Stimulated activated CD8-positive, alpha-beta memory T cell treated with anti-CD3 and anti-CD28 coated beads, Interleukin-15, amount 100 ng/mL, for 48 hours (primary cell): ENCODE results near the gene TCAF2.
A peak's percentile ranks its signal among the peaks of the same experiment; 100 is the strongest.
"Not testable (repeated sequence)": the region's sequence is repeated elsewhere in the genome, so short reads cannot be mapped to it uniquely, and the experiment has no call there.

Source experiments
- DNase-seq, 2 donors: peaks; one replicate each; pipeline ENCODE4 v3.0.0-alpha.2; 2020; ENCODE audit warnings: low read depth in 2 of 2

The TCAF2 gene

DNA sequence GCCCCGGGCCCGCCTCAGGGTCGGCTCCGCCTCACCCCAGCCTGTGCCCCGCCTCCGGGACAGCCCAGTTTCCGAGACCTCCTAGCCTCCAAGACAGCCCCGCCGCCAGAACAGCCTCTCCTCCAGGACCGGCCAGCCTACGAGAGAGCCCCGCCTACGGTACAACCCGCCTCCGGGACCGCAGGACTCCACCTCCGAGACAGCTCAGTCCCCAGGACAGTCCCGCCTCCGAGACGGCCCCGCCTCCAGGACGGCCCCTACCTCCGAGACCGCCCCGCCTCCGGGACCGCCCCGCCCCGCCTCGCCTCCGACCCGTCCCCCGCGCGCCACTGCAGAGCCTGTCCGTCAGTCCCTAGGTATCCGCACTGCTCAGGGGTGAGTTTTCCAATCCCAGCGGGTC, at the start of gene TCAF2:
Gene TCAF2 (plus strand): TSS at position 329 of the 400 bp plus-strand sequence.
- DNase-seq: peak in 1 of 2 donors; percentile 53

DNA sequence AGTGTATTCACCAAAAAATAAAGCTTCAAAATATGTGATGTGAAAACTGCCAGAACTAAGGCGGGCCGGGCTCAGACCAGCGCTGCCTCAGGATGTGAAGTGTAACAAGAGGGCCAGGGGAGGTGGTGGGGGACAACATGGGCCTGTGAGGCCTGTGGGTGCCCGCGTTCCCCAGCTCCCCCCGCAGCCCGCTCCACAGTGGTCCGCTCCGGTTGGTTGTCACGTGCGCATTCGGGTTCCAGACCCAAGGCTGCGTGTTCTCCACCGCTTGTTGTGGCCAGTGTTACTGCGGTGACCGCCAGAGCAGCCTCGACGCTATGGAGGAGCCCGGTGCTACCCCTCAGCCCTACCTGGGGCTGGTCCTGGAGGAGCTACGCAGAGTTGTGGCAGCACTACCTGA, 49.3 kb upstream of the TCAF2 start, which contains the start of gene CTAGE15:
Gene CTAGE15 (plus strand): TSS at position 301 of the 400 bp plus-strand sequence. CDS start 17 bp downstream, at position 318.
- DNase-seq: not testable (repeated sequence)

DNA sequence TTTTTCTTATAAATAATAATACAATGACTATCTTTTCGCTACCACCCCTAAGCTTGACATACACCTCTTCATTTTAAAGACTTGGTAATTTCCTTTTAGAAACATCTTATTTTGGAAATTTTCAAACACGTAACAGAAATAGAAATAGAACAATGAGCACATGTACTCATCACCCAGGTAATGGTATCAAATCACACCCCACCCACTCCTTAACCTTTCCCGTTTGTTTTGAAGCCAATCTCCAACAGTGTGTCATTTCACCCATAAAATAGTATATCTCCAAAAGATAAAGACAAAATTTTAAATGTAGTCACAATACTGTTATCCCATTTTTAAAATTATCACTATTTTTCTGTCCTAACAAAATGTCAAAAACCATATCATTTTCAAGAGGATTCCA, 32.6 kb upstream of the TCAF2 start:
- DNase-seq: not testable (repeated sequence)

DNA sequence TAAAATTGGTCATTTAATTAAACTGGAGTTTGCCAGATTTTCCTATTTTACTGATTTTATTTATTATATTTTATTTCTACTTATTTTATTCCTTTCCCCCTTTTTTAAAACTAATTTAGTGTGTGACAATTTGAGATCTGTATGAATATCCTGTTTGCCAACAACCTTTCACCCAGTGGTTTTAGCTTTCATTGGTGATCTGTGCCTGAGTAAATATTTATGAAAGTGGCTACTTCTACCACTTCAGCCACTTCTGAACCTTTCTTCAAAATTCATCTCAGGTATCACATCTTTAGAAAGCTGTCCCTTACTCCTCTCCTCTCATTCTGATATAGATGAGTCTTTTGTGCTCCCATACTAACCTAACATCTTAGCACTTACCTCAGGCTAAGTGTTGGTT, 30.9 kb upstream of the TCAF2 start:
- not testable (repeated sequence) for DNase-seq

DNA sequence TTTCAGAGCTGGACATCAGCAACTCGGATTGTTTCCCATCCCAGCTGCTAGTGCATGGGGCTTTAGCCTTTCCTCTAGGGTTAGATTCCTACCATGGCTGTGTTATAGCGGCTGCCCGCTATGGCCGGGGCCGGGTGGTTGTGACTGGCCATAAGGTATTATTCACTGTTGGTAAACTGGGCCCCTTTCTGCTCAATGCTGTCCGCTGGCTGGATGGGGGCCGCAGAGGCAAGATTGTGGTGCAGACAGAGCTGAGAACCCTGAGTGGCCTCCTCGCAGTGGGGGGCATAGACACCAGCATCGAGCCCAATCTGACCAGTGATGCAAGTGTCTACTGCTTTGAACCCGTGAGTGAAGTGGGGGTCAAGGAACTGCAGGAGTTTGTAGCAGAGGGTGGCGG, 22.7 kb upstream of the TCAF2 start:
- DNase-seq: not testable (repeated sequence)

DNA sequence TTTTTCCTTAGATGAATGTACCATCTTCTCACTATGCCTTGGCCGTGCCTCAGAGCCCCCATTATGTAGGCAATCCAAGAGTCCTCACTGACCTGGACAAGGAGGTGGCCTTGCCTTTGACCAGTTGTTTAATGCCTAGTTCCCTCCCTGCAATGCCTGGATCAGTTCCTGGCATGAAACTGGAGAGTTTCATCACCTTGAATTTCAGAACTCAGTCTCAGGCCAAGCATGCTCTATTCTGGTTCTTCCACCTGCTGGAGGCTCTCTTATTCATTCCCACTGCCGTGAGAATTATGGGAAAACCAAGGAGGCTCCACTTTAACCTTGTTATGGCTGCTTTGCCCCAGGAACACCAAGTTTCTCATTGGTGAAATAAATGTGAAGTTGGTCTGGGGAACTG, 17.2 kb upstream of the TCAF2 start:
- not testable (repeated sequence) for DNase-seq

DNA sequence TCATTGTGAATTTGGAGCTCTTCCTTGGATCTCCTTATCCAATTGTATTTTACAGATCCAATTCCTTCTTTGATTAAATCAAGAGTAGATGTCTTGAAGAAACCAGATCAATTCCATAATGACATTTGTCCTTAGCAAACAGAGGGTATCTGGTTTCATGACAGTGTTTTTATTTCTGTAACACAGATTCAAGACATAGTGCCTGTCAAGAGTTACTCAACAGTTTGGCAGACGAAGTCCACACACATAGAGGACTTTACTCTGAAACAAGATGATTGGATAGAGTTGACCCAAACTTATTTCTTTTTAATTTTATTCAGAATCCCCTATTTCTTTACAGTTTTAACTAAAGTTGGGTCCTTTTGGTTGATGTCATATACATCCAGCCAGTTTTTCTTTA, 14.7 kb upstream of the TCAF2 start:
- DNase-seq: not testable (repeated sequence)

DNA sequence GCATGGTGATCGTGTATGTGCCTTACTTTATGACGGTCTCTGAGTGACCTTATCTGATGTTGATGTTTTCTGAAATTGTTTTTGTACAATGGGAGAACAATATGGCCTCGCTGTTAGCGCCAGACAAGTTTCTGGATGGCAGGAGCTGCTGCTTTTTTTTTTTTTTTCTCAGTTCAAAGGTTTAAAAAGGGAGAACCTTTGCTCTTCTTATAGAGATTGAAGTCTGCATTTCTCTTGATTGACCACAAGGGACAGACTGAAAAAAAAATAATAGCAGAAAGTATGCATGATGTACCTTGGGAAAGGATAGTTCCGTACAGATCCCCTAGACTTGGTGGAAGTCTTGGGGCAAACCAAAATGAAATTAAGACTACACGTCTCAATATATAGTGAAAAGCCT, 5.2 kb upstream of the TCAF2 start:
- DNase-seq: not testable (repeated sequence)

DNA sequence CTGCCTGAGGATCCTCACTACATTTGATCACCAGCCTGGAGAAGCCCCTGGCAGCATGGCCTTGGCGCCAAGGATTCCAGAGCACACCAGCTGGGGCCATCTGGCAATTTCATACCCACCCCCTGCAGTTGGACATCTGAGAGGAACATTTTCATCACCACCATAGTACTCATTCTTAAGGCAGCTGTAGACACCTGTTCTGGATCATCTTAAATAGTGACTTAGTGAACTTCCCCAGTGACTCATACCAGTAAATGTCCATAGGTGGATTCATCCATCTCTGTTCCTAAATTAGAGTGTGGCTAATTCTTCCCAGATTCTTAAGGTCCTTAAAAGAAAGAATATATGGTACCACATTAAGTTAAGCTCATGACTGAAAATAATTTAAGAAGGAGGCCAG, 3.6 kb upstream of the TCAF2 start:
- DNase-seq: not testable (repeated sequence)

DNA sequence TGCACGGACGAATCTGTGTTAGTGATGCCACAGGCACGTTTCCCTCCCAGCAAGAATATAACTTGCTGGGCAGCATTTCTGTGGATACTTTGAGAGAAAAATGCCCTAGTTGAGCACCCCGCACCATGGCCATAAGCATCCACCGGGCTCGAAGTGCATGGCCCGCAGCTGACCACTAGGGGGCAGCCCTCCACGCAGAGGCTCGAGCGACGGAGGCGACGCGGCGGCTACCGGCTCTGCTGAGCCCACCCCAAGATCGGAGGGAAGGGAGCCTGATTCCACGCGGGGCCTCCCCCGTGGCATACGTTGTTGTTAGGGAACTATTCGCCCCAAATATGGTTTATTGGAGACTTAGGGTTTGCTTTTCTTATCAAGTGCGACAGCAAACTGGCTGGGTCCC, 716 bp upstream of the TCAF2 start:
- not testable (repeated sequence) for DNase-seq

DNA sequence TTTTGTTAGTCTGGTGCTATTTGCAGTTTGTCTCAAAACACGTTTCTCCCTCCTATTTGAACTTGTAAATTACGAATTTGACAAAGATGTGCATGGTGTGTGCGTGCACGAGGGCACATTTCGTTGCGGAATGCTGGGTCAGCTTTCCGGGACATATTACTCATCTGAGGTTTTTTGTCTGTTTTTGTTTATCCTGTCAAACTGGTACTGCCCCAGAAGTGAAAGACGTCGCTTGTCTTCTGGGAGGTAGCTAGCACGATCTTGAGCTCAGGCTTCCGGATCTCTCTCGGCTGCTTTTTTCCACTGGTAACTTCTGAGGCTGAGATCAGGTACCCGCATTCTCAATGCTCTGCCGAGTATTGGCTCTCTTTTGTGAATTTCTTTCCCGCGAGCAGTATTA, 401 bp downstream of the TCAF2 start:
- DNase-seq: not testable (repeated sequence)

DNA sequence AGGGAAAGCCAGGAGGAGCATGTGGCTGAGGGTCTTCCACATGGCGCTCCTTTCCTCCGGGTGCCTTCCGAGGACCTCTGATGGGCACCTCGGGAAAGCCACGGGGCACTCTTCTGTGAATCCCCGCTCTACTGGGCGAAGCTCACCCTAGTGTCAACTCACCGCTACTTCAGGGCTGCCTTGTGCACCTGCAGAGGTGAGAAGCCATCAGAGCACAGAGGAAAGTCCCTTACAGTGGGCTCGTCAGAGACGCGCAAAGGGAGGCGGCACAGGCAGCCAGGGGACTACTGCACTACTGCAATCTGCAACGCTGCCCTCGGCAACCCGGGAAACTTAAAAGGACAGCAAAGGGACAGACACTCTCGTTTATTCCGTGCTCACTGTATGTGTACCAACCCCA, 1.4 kb downstream of the TCAF2 start:
- DNase-seq: not testable (repeated sequence)

DNA sequence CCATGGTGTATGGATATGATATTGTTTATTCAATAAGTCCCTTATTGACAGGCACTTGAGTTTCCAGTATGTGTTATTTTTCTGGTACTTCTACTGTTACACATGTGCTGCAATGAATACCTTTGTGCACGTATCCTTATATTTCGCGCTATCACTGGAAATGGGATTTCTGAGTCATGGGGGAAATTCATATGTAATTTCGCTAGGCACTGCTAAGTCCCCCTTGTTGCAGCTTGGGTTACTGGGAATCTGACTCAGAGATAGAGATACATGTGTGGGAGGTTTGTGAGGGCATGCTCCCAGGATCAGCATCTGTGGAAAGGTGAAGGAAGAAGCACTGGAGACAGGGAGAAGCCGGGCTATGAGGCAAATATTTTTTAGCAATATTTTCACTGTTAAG, 9.9 kb downstream of the TCAF2 start:
- not testable (repeated sequence) for DNase-seq

DNA sequence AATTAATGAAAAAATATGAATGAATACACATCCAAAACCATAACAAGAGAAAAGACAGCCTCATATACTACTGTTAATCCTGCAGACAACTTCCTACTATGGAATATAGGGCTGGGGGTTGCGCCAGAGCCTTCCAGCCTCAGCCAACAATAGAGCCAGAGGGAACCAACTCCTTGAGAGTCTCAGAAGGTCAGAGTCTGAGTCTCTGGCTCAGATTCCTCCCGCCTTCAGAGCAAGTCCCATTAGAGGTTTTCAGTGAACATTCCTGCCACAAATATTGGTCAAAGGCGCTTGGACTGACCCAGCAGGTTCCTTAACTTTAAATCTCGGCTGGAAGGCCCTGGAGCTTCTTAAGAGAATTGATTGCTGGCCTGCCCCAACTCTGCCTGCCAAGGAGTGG, 11.7 kb downstream of the TCAF2 start:
- DNase-seq: not testable (repeated sequence)

DNA sequence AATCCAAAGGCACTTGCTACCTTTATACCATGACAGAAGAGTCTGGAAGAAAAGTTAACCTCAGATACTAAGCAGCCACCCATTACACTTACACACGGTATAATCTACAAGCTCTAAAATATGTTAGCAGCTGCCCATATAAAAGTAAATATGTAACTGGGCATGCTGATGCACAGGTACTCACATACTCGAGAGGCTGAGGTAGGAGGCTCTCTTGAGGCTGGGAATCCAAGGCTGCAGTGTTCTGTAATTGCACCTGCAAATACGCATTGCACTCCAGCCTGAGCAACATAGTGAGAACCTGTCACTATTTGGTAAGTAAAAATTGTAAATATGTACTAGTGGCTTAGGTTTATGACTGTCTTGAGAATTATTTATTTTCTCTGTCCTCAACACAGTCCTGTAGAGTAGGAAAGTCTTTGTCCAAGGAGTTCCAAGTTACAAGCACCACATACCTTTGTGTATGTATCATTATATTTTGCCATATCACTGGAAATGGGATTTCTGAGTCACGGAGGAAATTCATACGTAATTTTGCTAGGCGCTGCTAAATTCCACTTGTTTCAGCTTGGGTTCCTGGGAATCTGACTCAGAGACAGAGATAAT, 12.3 kb downstream of the TCAF2 start:
- DNase-seq: not testable (repeated sequence)

DNA sequence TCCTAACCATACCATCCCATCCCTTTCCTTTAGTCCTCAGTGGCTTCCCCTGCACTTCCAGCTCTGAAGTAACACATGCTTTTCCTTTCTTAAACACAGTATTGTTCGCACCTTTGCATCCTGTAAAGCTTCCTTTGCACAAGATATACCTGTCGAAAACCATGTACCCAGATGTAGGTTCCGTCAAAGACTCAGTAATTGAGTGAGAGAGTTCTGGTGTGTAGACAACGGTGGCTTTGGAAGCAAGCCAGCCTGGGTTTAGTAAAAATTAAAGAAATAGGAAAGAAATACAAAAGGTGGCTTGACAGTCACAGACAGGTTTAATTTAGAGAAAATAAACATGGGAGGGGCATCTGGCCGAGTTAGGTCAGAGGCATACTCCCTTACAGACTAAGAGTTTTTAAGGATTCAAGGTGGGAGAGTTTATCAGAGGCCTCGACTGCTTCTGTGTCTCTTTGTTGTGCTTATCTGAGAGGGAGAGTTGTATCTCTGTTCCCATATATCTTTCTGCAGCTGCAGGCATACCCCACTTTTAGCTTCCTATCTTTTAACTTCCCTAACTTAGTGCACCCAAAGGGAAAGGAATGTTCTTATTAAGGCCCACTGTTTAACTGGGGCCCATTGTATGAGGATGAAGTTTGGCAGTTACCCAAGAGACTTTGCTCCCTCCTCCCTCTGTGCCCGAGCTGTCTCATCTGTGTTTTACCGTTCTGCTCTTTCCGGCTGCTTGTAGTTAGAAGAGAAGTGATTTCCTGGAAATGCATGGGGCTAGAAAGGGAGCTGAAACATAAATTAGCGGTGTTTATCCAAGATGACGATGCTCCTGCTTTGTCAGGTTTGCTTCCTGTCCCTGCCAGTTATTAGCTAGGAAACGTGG, 14.8 kb downstream of the TCAF2 start:
- DNase-seq: not testable (repeated sequence)

DNA sequence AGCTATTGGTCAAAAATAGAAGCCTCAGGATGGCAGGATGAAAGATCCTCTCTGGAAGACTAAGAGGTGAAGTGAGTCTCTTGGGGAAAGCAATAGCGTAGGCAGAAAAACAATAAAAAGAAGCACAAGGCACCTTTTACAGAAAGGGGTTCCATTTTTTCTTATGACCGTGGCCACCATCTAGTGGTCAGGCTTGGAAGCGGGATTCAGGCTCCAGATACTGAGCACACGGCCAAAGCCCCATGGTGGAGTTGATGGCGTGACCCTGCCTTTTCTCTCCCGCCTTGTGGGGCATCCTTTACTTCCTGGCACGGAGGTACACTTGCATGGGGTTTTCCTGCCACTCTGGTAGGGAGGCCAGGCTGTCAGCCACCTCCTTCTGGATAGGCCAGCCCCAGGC, 18.6 kb downstream of the TCAF2 start:
- DNase-seq: not testable (repeated sequence)

DNA sequence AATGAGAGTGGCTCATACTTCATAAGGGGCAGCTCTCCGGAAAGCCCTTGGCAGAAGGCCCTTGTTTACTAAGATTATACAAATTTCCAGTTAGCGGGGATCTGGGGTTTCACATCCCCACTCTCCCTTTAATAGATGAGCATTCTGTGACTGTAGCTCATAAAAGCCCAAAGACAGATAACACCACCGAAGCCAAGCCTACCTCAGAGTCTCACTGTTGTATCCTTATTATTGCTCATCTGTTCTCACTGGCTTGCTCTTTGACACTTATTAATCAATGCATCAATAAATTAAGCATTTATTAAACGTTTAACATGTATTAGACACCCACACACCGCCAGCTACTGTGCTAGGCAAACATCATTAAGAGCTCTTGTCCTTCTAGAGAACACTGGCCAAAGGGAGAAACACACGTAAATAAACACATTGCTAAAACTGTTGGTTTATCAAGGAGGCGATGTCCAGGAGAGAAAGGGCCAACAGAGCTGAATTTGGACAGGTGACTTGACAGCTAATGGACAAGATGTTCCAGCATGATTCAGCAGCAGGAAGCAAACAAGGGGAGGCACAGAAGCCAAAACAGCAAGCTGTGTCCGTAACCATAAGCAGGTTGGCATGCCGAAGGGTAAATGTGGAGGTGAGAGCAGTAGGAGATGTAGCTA, 19.9 kb downstream of the TCAF2 start:
- DNase-seq: not testable (repeated sequence)

DNA sequence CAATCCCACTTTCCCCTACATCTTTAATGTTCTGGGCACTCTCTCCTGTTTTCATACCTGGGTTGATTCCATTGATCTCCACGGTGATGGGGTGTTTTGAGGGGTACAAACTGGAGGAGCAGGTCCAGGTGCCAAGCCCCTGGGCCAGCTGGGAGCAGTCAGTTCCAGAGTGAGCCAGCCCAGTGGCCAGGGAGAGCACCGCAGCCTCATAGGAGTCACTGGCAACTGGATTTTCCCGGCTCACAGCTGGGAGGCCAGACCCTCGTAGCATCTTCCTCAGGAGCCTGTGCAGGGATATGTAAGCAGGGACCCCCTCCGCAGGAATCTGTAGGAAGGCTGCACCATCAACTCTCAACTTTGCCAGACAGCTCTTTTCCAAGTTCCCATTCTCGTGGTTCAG, 25.8 kb downstream of the TCAF2 start:
- not testable (repeated sequence) for DNase-seq

DNA sequence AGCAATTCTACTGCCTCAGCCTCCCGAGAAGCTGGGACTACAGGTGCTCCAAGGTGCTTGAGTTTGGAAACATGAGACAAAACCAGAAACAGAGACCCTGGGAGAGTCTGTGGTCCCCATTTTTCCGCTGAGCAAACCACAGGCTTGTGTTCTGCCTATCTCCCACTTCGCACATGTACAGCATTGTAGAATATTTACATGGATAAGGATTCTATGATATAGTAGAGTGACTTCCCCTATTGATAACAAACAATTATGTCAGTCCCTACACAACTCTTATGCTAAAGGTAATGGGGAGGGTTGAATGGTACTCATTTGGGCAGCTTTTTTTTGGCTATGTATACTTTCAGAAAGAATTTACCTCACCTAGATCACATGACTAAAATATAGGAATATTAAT, 29.1 kb downstream of the TCAF2 start:
- DNase-seq: not testable (repeated sequence)

DNA sequence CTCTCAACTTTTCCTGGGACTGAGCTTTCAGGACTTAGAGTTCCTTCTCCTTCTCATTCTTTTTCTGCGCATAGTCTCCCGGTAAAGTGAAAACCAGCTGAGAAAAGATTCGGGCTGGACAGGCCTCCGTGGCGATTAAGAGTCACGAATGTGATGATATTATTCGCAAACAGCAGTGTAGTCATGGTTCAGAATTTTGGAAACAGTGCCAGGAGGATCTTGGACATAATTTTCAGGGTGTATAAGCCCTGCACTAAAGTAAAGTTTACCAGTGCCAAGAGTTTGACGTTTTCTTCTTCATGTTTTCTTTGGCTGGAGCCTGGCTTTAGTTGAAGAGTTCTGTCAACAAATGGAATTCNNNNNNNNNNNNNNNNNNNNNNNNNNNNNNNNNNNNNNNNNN, 29.7 kb downstream of the TCAF2 start:
- DNase-seq: not testable (repeated sequence)
